ACC112 (cell line): ENCODE measurements around the gene SIPA1L3.

Experiments
- H2AFZ ChIP-seq: fragments of 200-600 bp; sonication (generic); one replicate; pipeline ENCODE4 v1.6.0; 2017; ENCODE audit warnings: antibody characterized with exemption, low read length; ENCODE audit not compliant: unreplicated experiment
- H3K27ac ChIP-seq: fragments of 200-600 bp; sonication (generic); 2 replicates; pipeline ENCODE4 v1.5.1; 2014; ENCODE audit warnings: low read depth, mild to moderate bottlenecking, antibody characterized with exemption, low read length, moderate library complexity
- H3K27me3 ChIP-seq: fragments of 200-600 bp; sonication (generic); 2 replicates; pipeline ENCODE4 v1.6.1; 2014; ENCODE audit warnings: mild to moderate bottlenecking, antibody characterized with exemption, low read length, moderate library complexity, mixed read lengths; ENCODE audit not compliant: insufficient read depth
- H3K36me3 ChIP-seq: fragments of 200-600 bp; sonication (generic); 2 replicates; pipeline ENCODE4 v1.6.1; 2016; ENCODE audit warnings: mild to moderate bottlenecking, antibody characterized with exemption, low read length, moderate library complexity, mixed read lengths; ENCODE audit not compliant: insufficient read depth
- H3K4me1 ChIP-seq: fragments of 200-600 bp; sonication (generic); one replicate; pipeline ENCODE4 v1.6.1; 2016; ENCODE audit warnings: low read length, mixed read lengths; ENCODE audit not compliant: insufficient read depth, unreplicated experiment, control insufficient read depth
- H3K4me3 ChIP-seq: fragments of 200-600 bp; sonication (generic); 2 replicates; pipeline ENCODE4 v1.5.1; 2014; ENCODE audit warnings: mild to moderate bottlenecking, low read depth, low read length
- H3K79me2 ChIP-seq: fragments of 200-600 bp; sonication (generic); one replicate; pipeline ENCODE4 v1.6.0; 2016; ENCODE audit warnings: low read length; ENCODE audit not compliant: control insufficient read depth, unreplicated experiment, insufficient read depth

SIPA1L3 gene

DNA sequence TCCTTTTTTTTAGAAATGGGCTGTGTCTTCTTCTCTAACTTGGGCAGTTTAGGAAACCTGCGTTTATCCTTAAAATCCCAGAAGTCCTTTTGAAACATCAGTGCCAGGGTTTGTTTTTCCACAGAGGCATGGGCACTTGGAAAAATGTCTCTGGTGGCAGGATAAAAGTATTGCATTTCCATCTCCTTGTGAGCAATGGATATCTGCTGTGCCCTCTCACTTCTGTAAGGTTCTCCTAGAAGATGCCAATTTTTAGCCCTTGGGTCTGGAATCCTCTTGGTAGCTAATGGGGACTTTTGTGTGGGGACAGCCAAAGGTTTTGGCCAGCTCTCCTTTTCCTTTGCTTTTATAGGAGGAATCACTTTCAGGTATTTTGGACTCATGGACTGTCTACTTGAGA, 21.6 kb upstream of the SIPA1L3 start:
- Histone ChIP-seq H2AFZ (no peak overlapping the region), H3K27me3 (peaks cover 53% of the 10 kb centered on the region), H3K79me2 (no peaks in the 10 kb centered on the region), H3K27ac (no peak overlapping the region), H3K4me3 (no peak overlapping the region), H3K4me1 (no peaks in the 10 kb centered on the region), H3K36me3 (no peaks in the 10 kb centered on the region)

DNA sequence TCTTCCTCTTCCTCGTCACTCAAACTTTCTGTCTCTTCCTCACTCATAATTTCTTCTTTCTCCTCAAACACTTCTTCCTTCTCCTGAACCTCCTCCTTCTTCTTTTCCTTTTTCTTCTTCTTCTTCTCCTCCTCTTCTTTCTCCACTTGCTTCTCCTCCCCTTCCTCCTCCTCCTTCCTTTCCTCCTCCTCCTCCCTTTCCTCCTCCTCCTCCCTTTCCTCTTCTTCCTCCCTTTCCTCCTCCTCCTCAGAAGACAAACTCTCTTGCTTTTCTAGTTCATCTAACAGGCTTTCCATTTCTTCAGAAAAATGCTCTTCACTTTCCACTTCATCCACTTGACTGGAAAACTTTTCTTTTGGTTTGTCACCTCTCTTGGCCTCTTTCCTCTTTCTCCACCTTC, 20.4 kb upstream of the SIPA1L3 start:
- no peak overlapping the region for H3K4me3 ChIP-seq
- H3K27ac ChIP-seq = no peak overlapping the region
- no peaks in the 10 kb centered on the region for H3K79me2 ChIP-seq
- H3K4me1 ChIP-seq = no peaks in the 10 kb centered on the region
- peaks cover 56% of the 10 kb centered on the region for H3K27me3 ChIP-seq
- no peak overlapping the region for H2AFZ ChIP-seq
- H3K36me3 ChIP-seq = no peaks in the 10 kb centered on the region

DNA sequence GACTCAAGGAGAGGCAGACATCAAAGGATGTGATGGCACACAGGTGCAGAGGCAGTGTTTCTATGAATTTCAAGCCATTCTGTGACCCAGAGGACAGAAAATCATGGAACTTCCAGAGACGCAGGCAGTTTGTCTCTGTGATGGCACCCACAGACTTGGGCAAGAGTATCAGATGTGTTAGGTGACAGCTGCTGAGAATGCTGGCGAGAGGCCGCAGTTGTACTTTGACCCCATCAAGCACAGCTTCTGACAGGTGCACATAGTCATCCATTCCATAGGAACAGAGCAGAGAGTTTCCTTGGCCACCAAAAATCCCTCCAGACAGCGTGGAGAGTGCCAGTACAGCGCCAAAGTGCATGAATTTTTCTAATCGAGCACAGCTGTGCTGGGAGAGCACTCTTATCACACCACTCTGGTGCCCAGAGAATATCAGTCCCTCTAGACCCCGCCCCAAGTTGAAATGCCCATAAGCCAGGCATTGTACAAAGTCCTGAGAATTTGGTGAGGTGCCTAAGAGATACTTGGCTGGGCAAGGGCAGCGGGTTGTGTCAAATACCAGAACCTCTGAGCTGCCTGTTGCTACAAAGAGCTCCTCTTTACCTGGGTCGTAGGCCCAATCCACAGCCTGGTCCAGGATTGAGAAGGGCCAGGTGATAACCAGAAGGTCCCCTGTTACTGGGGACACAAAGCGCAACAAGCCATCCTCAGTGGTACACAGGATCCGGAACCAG, 13.0 kb upstream of the SIPA1L3 start:
- Histone ChIP-seq H3K27me3 (peaks cover 38% of the 10 kb centered on the region), H3K36me3 (no peaks in the 10 kb centered on the region), H3K4me1 (no peaks in the 10 kb centered on the region), H3K79me2 (no peaks in the 10 kb centered on the region), H3K27ac (no peak overlapping the region), H2AFZ (no peak overlapping the region), H3K4me3 (no peak overlapping the region)

DNA sequence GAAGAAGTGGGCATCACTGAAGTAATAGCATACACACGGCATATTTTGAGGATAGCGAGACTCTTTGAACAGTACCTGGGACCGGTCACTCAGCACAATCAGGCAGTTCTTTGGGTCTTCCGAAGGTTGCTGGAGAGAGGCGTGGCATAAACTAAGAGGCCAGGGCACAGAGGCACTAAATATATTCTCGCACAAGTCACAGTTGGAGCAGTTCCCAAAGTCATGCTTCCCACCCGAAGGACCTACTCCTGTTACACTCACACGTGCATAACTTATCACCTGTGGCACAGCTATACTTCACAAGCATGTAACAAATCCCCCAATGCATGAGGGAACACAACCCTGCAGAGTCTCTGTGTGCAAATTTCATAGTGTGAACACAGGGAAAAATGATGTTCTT, 10.8 kb upstream of the SIPA1L3 start:
- H3K79me2 ChIP-seq = no peaks in the 10 kb centered on the region
- no peaks in the 10 kb centered on the region for H3K4me1 ChIP-seq
- H3K27me3 ChIP-seq = peaks cover 26% of the 10 kb centered on the region; the same call in 1 of the 2 replicates
- H3K27ac ChIP-seq = no peak overlapping the region
- no peaks in the 10 kb centered on the region for H3K36me3 ChIP-seq
- H2AFZ ChIP-seq = no peak overlapping the region
- H3K4me3 ChIP-seq = no peak overlapping the region

DNA sequence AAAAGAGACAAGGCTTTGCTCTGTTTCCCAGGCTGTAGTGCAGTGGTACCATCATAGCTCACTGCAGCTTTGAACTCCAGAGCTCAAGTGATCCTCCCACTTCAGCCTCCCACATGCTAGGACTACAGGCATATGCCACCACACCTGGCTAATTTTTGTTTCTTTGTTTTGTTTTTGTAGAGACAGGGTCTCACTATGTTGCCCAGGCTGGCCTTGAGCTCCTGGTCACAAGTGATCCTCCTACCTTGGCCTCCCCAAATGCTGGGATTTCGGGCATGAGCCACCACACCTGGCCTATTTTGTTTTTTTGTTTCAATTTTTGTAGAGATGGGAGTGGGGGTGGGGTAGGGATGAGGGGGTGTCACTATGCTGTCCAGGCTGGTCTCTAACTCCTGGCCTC, 7.6 kb upstream of the SIPA1L3 start:
- Histone ChIP-seq H3K79me2 (no peaks in the 10 kb centered on the region), H3K36me3 (no peaks in the 10 kb centered on the region), H3K27ac (no peak overlapping the region), H3K4me1 (no peaks in the 10 kb centered on the region), H3K4me3 (no peak overlapping the region), H3K27me3 (no peaks in the 10 kb centered on the region), H2AFZ (no peak overlapping the region)

DNA sequence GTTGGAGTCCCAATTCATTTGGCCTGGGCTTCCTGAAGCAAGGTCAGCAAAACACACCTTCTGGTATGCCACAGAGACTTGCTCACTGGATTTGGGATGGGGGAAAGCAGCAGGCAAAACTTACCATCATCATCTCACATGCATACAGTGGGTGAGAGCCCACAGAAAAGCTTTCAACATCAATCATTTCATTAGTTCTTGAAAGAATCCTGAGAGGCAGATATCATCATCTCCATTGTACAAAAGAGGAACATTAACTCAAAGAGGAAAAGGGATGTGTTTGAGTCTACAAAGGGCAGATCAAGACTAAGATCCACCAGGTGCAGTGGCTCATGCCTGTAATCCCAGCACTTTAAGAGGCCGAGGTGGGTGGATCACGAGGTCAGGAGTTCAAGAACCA, 7.0 kb upstream of the SIPA1L3 start:
- Histone ChIP-seq H3K79me2 (no peaks in the 10 kb centered on the region), H3K4me1 (no peaks in the 10 kb centered on the region), H3K4me3 (no peak overlapping the region), H3K27me3 (no peaks in the 10 kb centered on the region), H3K27ac (no peak overlapping the region), H2AFZ (no peak overlapping the region), H3K36me3 (no peaks in the 10 kb centered on the region)

DNA sequence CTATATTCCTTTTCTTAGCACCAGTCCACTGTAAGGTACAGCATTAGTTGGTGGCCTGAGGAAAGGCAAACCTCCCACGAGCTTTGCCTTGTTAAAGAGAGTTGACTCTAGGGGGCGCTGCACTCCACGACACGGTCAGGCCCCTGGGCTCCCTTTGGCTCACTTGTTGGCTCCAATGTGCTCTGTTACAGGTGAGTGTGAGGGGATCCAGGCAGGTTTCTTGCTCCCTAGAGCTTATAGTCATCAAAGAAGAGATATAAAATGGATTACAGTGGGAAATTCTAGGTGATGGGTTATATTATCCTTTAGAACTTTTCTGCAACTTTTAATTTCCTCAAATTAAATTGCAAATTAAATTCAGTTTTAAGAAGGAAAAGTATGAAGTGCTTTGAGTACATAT, 4.3 kb upstream of the SIPA1L3 start:
- Histone ChIP-seq H3K27ac (no peak overlapping the region), H3K27me3 (no peaks in the 10 kb centered on the region), H3K79me2 (peaks cover 4% of the 10 kb centered on the region), H3K36me3 (no peaks in the 10 kb centered on the region), H2AFZ (no peak overlapping the region), H3K4me3 (no peak overlapping the region), H3K4me1 (no peaks in the 10 kb centered on the region)

DNA sequence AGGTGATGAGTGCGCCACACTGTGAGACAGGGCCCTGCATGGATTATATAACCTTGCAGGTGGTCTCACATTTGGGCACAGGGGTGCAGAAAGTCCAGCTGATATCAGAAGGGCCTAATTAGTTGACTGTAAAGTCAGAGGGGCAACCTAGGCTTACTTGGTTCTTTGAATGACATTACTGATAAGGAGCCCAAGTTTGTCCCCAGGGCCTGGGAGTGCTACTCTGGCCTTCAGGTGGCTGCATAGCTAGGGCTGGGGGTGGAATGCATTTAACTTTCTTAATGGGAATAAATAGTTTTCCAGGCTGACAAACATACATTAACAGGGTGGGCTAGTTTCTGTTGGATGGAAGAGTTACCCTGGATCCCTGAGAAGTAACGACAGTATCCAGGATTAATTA, 3.9 kb upstream of the SIPA1L3 start:
- Histone ChIP-seq H2AFZ (no peak overlapping the region), H3K27ac (no peak overlapping the region), H3K79me2 (peaks cover 8% of the 10 kb centered on the region), H3K4me1 (no peaks in the 10 kb centered on the region), H3K36me3 (no peaks in the 10 kb centered on the region), H3K4me3 (no peak overlapping the region), H3K27me3 (no peaks in the 10 kb centered on the region)

DNA sequence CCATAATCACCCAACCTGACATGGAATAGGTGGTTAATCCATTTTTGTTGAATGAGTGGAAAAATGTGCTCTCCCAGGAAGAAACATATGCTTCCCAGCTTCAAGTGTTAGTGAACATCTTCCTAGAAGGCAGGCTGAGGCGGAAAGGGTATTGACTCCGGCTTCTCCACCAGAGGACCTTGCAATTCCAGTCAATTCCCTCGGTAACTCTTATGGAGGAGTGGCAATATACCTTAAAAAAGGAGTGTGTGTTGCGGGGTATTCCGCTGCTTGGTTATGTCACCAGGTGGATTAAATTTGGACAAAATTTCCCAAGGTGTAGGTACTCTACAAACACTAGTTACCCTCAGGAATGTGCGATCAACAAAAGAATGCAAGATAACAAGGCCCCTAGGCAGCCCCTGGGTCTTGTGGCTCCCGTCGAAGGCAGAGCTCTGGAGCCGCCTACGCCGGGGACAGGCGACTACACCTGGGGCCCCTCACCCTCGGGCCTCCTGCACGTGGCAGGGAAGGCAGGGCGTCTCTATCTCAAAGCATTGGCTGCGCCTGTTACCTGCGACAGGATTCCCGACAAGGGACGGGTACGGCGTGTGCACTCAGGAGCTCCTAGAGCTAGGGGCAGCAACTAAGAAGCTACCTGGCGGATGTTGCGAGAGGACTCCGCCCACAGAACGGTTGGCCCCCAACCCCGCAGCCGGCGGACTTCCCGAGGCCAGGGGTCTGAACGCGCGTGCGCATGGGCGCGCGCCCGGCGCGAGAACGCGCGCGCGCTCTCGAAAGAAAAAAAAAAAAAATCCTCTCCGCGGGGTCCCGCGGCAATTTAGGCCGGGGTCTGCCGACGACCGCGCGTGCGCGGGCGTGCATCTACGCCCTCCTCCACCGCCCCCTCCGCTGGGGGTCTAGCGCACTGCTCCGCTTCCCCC, 801 bp upstream of the SIPA1L3 start, which contains the start of gene WDR87:
TSS of gene WDR87 (minus strand) at position 649 of the 923 bp plus-strand sequence. CDS start 8,355 bp downstream, outside the sequence.
- H3K36me3 ChIP-seq = no peaks in the 10 kb centered on the region
- H3K79me2 ChIP-seq = peaks cover 32% of the 10 kb centered on the region
- H3K27ac ChIP-seq = peak within 1 kb of the TSS; percentile 33; the same call in 1 of the 2 replicates
- H3K27me3 ChIP-seq = no peaks in the 10 kb centered on the region
- peak within 1 kb of the TSS; percentile 88 for H3K4me3 ChIP-seq
- H2AFZ ChIP-seq = peak within 1 kb of the TSS; percentile 96
- H3K4me1 ChIP-seq = peaks cover 6% of the 10 kb centered on the region

DNA sequence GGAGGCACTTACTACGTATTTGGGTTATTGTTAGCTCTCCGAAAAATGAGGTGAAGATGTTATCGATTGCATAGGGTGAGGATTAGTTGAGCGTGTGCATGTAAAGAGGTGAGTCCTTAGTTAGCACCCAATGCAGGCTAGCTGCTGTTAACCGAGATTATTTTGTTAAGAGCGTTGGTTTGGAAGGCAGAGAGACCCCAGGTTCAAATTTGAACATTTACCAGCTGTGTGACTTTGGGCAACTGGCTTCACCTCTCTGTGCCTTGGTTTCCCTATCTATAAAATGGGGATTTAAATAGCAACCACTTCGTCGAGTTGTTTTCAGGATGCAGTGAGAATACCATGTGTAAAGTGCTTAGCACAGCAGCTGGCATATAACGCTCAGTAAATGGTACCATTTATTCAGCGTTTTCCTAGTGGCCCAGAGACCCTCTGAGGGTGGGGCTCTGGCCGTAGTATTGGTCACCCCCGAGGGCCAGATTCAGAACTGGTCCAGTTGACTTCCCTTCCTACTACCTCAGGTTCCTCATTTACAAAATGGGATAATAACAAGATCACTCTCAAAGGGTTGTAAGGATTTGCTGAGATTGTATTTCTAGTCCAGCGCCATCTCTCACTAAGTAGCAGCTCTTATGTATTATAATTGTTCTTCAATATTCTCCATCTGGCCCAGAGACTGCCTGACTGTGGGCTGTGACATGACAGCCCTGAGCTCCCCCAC, 887 bp downstream of the SIPA1L3 start:
- H2AFZ ChIP-seq = no peak overlapping the region
- peaks cover 39% of the 10 kb centered on the region for H3K79me2 ChIP-seq
- H3K27ac ChIP-seq = peak overlapping the region; percentile 33; the same call in 1 of the 2 replicates

More for the DNA sequence above, 887 bp downstream of the SIPA1L3 start:
- Histone ChIP-seq H3K4me1 (peaks cover 6% of the 10 kb centered on the region), H3K27me3 (no peaks in the 10 kb centered on the region), H3K36me3 (no peaks in the 10 kb centered on the region), H3K4me3 (peak overlapping the region; percentile 88)
